Activated CD8-positive, alpha-beta memory T cell treated with anti-CD3 and anti-CD28 coated beads, Interleukin-2, amount 50 U/mL, for 4 hours (primary cell): ENCODE data around the gene ADORA2A.
"Not testable (repeated sequence)": the region's sequence is repeated elsewhere in the genome, so short reads cannot be mapped to it uniquely, and the experiment has no call there.

ENCODE experiments used
- DNase-seq: peaks from one replicate; pipeline ENCODE4 v3.0.0-alpha.2; 2020

Gene ADORA2A

GRCh38 chr22:24455751-24456426 is 28.5 kb downstream of the ADORA2A start:
- no peak for DNase-seq

- no peak for DNase-seq
Measured at GRCh38 chr22:24457894-24458420, 30.6 kb downstream of the ADORA2A start.

DNA sequence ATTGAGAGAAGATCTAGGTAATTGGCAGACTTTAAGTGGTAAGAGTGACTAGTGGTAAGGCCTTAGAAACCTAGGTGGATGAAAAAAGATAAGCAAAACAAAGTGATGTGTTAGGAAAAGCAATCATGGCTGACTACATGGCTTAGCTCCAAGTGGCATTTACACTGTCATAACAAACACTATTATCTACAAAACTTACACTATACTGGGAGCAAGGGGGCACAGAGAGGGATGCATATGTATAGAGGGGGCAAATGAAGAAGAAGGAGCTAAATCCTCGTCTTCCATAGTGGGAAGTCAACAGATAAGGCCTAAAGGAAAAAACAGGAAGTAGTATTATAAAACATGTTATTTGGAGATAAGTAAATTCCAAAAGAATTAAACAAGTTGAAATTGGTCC is 32.5 kb downstream of the ADORA2A start:
- DNase-seq, result no peak

- no peak for DNase-seq
Measured at GRCh38 chr22:24460418-24461089, 33.2 kb downstream of the ADORA2A start.

- DNase-seq, result no peak
Measured at GRCh38 chr22:24463071-24463760, 35.8 kb downstream of the ADORA2A start.

DNA sequence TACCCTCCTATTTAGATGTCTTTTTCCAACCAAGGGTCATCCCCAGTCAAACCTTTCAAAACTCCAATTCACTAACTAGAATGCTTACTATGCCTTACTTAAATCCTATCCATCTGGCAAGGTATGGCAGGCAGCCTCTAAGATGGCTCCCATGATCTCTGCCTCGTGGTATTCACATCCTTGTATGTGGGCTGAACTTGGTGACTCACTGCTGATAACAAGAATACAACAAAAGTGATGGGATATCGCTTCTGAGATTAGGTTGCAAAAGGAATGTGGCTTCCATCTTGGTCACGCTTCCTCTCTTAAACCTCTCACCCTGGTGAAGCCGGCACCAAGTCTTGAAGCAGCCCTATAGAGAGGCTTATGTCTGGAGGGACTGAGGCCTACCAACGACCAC is 38.2 kb downstream of the ADORA2A start:
- no peak for DNase-seq

- no peak for DNase-seq
Measured at GRCh38 chr22:24465975-24466374, 38.6 kb downstream of the ADORA2A start.

DNA sequence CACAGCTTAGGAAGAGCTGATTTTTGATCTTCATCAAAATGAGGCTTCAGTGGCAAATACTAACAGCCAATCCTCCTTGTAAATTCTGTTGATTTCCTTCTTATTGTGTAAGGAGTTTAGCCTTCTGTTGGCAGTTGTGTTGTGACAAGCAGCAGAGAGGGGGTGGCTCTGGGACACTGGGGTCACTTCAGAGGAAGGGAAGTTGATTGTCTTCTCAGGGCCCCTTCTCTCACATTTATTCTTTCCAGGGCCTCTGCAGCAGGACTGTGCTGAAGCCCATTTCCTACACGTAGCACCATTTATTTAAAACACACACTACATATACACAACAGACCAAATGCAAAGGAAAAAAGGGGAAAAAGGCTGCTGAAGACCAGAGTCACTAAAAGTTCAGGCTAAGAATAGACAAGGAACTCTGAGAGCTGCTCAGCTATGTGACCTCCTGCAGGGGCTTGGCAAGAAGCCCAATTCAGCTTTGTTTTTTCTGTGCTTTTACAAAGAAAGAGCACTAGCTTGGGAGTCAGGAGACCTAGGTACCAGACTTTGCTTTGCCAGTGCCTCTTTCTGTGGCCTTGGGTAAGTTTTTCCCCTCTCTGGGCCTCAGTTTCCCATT is 39.4 kb downstream of the ADORA2A start:
- no peak for DNase-seq

- no peak for DNase-seq
Measured at GRCh38 chr22:24467340-24467739, 39.9 kb downstream of the ADORA2A start.

- DNase-seq, result no peak
Measured at GRCh38 chr22:24471570-24471969, 44.2 kb downstream of the ADORA2A start.

- no peak for DNase-seq
Measured at GRCh38 chr22:24473284-24473683, 45.9 kb downstream of the ADORA2A start.

DNA sequence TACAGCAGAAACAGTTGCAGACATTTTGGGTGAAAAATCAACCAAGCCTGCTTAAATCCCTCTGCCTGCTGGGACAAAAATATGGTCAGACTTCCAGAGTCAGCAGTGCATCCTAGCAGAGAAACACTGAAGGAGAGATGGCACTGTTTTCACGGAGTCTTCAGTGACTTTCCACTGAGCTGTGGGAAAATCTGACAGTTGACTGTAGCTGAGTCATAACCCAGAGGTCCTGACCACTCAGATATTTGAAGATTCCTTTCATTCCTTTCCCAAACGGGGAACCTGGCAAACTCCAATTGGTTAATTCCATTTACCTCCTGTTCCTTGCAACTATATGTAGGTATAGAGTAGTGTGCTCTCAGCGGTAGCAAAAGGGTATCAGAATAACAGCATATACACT is 46.8 kb downstream of the ADORA2A start:
- no peak for DNase-seq

DNA sequence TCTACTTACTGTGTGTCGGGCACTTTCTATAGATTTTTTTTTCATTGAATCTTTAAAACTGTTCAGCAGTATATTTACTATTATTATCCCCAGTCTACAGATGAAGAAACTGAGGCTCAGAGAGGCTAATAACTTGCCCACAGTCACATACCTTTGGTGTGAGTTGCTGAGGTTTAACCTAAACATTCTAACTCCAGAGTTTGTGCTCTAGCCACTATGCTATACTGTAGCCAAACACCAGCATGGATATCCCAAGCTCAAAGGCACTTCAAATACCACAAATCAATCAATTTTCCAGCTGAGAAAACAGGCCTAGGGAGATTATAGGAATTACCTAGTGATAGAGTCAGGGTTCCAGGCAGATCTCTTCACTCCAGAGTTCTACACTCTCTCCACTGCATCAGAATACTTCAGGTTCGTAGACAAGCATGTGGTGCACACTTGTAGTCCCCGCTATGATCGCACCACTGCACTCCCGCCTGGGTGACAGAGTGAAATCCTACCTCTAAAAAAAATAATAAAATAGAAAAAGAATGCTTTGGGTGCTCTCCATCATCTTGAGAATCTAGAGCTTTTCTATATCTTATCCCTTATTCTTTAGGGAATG is 47.4 kb downstream of the ADORA2A start:
- no peak for DNase-seq

GRCh38 chr22:24481641-24482040 is 54.2 kb downstream of the ADORA2A start:
- no peak for DNase-seq

DNA sequence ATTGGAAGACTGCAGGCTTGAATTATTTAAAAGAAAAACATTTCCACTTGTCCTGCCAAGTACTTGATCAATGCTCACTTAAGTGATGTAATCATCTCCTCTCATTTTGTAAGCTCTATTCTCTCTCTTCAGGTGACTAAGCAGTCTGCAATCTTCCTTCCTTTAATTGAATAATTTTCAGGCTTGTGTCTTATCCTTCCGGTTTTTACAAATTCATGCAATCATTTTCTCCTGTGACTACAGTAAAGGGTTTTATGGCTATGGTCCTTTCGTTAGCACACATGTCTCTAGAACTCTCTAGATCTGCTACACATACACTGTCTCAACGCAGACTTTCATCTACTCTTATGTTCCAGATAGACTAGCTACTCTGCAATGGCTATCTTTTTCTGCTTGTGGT is 55.2 kb downstream of the ADORA2A start:
- no peak for DNase-seq

DNA sequence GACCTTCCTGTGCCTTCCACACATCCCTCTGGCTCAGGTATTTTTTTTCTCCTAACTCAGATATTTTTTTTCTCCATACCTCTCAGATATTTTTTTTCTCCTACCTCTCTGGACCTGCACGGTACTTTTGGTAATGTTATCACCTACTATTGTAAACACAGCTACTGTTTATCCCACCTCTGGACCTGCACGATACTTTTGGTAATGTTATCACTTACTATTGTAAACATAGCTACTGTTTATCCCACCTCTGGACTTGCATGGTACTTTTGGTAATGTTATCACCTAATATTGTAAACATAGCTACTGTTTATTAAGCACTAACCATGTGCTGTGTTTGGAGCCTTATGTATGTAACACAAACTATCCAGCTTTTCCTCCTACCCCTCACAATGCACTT is 55.6 kb downstream of the ADORA2A start:
- no peak for DNase-seq

- no peak for DNase-seq
Measured at GRCh38 chr22:24483976-24484545, 56.7 kb downstream of the ADORA2A start.

- DNase-seq, result no peak
Measured at GRCh38 chr22:24485170-24485569, 57.8 kb downstream of the ADORA2A start.

- DNase-seq, result no peak
Measured at GRCh38 chr22:24485608-24486007, 58.2 kb downstream of the ADORA2A start.

DNA sequence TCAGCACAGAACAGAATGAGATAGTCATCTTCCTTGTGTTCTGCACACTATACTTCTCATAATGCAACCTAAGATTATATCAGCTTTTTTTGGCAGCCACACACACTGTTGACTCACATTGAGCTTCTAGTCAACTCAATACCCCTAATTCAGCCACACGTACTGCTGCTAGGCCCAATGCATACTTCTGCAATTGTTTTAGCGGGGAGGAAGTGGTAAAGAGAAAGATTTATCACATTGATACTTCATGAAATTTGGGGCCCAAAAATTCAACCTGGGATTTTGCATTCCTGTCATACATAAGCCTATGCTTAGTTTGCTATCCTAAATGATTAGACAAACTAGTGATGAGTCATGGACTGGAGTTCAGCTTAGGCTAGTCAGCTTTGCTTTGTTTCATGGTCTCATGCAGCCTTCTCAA is 59.1 kb downstream of the ADORA2A start:
- DNase-seq, result no peak

DNA sequence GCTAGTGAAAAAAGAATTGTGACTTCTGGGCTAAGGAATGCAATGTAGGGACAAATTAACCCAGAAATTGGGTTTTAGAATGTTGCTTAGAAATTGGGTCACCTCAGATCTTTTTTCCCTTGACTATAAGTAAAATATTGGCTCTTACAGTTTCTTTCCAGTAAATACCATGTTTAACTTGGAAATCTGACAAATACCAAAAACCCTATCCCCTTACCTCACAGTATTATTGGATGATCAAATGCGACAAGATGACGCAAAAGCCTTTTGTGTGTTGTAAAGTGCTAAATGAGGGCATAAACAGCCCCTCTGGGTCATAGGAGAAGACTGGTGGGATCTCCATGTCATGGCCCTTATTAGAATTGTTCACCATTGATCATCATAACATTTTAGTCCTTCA is 61.6 kb downstream of the ADORA2A start:
- no peak for DNase-seq

DNA sequence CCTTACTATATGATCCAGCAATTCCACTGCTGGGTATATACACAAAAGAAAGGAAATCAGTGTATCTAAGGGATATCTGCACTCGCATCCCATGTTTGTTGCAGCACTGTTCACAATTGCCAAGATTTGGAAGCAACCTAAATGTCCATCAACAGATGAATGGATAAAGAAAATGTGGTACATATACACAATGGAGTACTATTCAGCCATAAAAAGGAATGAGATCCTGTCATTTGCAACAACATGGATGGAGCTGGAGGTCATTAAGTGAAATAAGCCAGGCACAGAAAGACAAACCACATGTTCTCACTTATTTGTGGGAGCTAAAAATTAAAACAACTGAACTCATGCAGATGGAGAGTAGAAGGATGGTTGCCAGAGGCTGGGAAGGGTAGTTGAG is 62.0 kb downstream of the ADORA2A start:
- DNase-seq, result not testable (repeated sequence)
